ENCODE results near the gene PLCXD3.

Gene PLCXD3

DNA sequence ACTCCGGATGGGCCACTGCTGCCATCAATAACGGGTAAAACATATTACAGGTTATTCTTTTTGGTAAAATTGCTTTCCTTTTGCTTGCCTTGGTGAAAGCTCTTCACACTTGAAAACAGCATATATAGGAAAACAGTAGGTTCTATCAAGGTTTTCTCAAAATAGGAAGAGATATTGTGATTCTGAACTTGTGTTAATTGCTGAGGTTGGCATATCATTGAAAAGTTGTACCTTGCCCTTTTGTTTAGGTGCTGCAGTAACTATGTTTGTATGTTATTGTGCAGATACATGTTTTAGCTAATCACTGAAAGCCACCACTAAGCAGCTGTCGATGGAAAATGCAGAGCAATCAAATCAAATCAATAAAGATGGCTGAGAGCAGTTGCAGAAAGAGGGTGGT is 219.1 kb downstream of the PLCXD3 start:
- no peak for TF ChIP-seq YY1 (IDR thresholded peaks at IDR 0.05; ENCODE audit: low read depth)

DNA sequence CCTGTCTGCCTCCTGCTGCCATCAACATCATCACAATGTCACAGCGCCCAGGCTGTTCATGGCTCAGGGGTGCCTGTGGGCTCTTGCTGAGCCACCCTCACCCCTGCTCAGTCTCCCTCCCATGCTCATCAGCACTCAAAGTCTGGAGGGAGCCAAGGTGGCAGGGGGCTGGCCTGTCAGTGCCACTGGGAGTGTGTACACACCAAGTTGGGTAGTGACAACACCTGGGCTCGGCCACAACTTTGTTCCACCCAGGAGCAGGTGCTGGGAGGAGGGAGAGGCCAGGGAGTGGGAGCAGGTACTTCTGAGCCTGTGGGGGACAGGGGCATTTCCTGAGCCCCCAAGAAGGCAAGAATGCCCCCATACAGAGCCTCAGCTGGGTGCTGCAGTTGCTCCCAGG is 219.6 kb downstream of the PLCXD3 start:
- TF ChIP-seq CREB1 (IDR thresholded peaks at IDR 0.05; ENCODE audit: low read depth) (no peak), YY1 (IDR thresholded peaks at IDR 0.05; ENCODE audit: low read depth) (no peak), CEBPB (IDR thresholded peaks at IDR 0.05) (no peak), USF1 (IDR thresholded peaks at IDR 0.05) (no peak), FOXM1 (IDR thresholded peaks at IDR 0.05; ENCODE audit: borderline replicate concordance, low read depth) (no peak), MAX (IDR thresholded peaks at IDR 0.05) (no peak), TEAD4 (IDR thresholded peaks at IDR 0.05) (no peak), TAF1 (IDR thresholded peaks at IDR 0.05; ENCODE audit: low read depth) (no peak), EP300 (IDR thresholded peaks at IDR 0.05; ENCODE audit: borderline replicate concordance) (no peak), EGR1 (IDR thresholded peaks at IDR 0.05) (no peak), RAD21 (IDR thresholded peaks at IDR 0.05; ENCODE audit: low read depth) (no peak), REST (IDR thresholded peaks at IDR 0.05; ENCODE audit: low read depth) (no peak)

DNA sequence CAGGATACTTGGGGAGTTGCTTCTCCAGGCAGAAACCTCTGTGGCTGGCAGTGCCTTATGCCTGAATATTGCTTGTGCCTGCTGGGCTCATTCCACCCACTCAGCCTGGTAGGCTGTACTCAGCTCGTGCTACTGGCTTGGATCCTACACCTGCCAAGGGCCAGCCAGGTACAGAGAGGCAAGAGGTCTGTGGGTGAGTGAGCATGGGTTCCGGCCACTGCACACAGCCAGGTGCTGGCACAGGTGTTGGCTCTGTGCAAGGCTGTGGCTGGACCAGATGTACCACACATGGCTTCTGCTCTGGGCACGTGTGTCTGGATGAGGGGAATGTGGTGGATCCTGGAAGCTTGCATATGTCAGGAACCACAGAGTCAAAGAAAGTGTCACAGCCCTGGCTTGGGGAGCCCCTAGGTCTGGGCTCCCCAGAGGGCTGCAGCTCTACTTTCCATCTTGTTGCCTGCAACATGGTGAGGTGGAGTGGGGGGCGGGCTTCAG is 220.4 kb downstream of the PLCXD3 start:
- TF ChIP-seq USF1 (IDR thresholded peaks at IDR 0.05): no peak
- TF ChIP-seq EGR1 (IDR thresholded peaks at IDR 0.05): no peak
- no peak for TF ChIP-seq MAX (IDR thresholded peaks at IDR 0.05)
- no peak for TF ChIP-seq CREB1 (IDR thresholded peaks at IDR 0.05; ENCODE audit: low read depth)
- TF ChIP-seq REST (IDR thresholded peaks at IDR 0.05; ENCODE audit: low read depth): no peak
- TF ChIP-seq TAF1 (IDR thresholded peaks at IDR 0.05; ENCODE audit: low read depth): no peak
- no peak for TF ChIP-seq TCF12 (IDR thresholded peaks at IDR 0.05; ENCODE audit: low read depth)
- TF ChIP-seq ZBTB7A (IDR thresholded peaks at IDR 0.05; ENCODE audit: low read depth): no peak
- no peak for TF ChIP-seq RAD21 (IDR thresholded peaks at IDR 0.05; ENCODE audit: low read depth)
- no peak for TF ChIP-seq TEAD4 (IDR thresholded peaks at IDR 0.05)
- TF ChIP-seq CEBPB (IDR thresholded peaks at IDR 0.05): no peak
- TF ChIP-seq FOXM1 (IDR thresholded peaks at IDR 0.05; ENCODE audit: borderline replicate concordance, low read depth): no peak
- no peak for TF ChIP-seq NFIC (IDR thresholded peaks at IDR 0.05)
- TF ChIP-seq EP300 (IDR thresholded peaks at IDR 0.05; ENCODE audit: borderline replicate concordance): no peak
- TF ChIP-seq YY1 (IDR thresholded peaks at IDR 0.05; ENCODE audit: low read depth): no peak

DNA sequence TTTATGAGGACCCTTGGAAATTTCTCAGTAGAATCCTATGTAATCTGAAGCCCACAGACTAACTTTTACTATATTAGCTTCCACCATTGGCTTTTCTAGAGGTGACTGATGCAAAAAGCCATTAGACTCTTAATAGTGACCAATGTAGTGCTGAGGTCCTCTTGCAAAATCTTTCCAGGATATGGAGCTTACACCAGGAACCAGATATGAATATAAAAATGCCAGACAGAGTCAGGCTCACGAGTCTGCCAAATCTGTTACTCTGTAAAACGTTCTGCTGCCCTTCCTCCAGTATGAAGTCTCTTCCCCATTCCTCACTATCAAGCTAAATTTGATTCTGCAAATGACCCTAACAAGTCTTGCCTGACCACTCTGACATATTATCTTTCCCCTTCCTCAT is 223.7 kb downstream of the PLCXD3 start:
- TF ChIP-seq NFIC (IDR thresholded peaks at IDR 0.05) (no peak), EP300 (IDR thresholded peaks at IDR 0.05; ENCODE audit: borderline replicate concordance) (no peak), CREB1 (IDR thresholded peaks at IDR 0.05; ENCODE audit: low read depth) (no peak), RAD21 (IDR thresholded peaks at IDR 0.05; ENCODE audit: low read depth) (no peak), FOXM1 (IDR thresholded peaks at IDR 0.05; ENCODE audit: borderline replicate concordance, low read depth) (no peak), YY1 (IDR thresholded peaks at IDR 0.05; ENCODE audit: low read depth) (no peak), USF1 (IDR thresholded peaks at IDR 0.05) (no peak), MAX (IDR thresholded peaks at IDR 0.05) (no peak), TEAD4 (IDR thresholded peaks at IDR 0.05) (no peak), TAF1 (IDR thresholded peaks at IDR 0.05; ENCODE audit: low read depth) (no peak), ZBTB7A (IDR thresholded peaks at IDR 0.05; ENCODE audit: low read depth) (no peak), TCF12 (IDR thresholded peaks at IDR 0.05; ENCODE audit: low read depth) (no peak)

DNA sequence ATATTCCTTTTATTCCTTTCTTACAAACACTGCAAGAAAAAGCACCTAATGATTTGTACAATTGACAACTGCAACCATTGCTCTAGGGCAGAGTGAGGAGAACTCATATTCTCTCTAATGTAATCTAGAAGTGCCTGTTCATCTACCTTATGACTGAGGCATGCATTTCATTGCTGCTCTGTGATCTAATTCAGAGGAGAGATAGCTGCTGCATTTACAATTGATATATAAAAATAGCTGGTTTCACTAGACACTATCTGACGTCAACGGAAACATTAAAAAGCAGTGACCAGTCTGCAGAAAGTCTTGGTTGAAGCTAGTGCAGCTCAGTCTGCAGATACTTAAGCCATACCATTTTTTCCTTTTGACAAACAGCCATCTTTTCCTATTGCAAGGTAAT is 224.2 kb downstream of the PLCXD3 start:
- no peak for TF ChIP-seq EP300 (IDR thresholded peaks at IDR 0.05; ENCODE audit: borderline replicate concordance)
- no peak for TF ChIP-seq CEBPB (IDR thresholded peaks at IDR 0.05)
- TF ChIP-seq TCF12 (IDR thresholded peaks at IDR 0.05; ENCODE audit: low read depth): no peak
- TF ChIP-seq NFIC (IDR thresholded peaks at IDR 0.05): no peak

- TF ChIP-seq USF1 (IDR thresholded peaks at IDR 0.05): no peak
- TF ChIP-seq RAD21 (IDR thresholded peaks at IDR 0.05; ENCODE audit: low read depth): no peak
- TF ChIP-seq ZBTB7A (IDR thresholded peaks at IDR 0.05; ENCODE audit: low read depth): no peak
- TF ChIP-seq TCF12 (IDR thresholded peaks at IDR 0.05; ENCODE audit: low read depth): no peak
- TF ChIP-seq MAX (IDR thresholded peaks at IDR 0.05): no peak
- TF ChIP-seq TAF1 (IDR thresholded peaks at IDR 0.05; ENCODE audit: low read depth): no peak
- TF ChIP-seq CREB1 (IDR thresholded peaks at IDR 0.05; ENCODE audit: low read depth): no peak
- TF ChIP-seq TEAD4 (IDR thresholded peaks at IDR 0.05): no peak
- TF ChIP-seq YY1 (IDR thresholded peaks at IDR 0.05; ENCODE audit: low read depth): no peak
- TF ChIP-seq EGR1 (IDR thresholded peaks at IDR 0.05): no peak
- no peak for TF ChIP-seq REST (IDR thresholded peaks at IDR 0.05; ENCODE audit: low read depth)
- TF ChIP-seq NFIC (IDR thresholded peaks at IDR 0.05): no peak
These were observed 225.5 kb downstream of the PLCXD3 start for GRCh38 chr5:41284938-41285337.
